Smooth muscle cell (in vitro differentiated cells): ENCODE results near the gene SLC6A9. TPM values are rescaled to one million over a fixed set of nuclear protein-coding genes. Genes with fewer than 3 reads are reported as not detected.

ENCODE experiments used
- DNase-seq: peaks from one replicate; lab custom pipeline; 2025; ENCODE audit not compliant: unreplicated experiment; lab: John Stamatoyannopoulos, UW
- H2AFZ ChIP-seq: fragments of 200-600 bp; sonication (generic); 2 replicates; pipeline ENCODE4 v1.6.0; 2016; ENCODE audit warnings: antibody characterized with exemption, low read depth, mild to moderate bottlenecking
- H3F3A ChIP-seq: fragments of 200-600 bp; sonication (generic); 2 replicates; pipeline ENCODE4 v1.6.0; 2017; ENCODE audit warnings: antibody characterized with exemption, low read depth
- H3K27ac ChIP-seq: fragments of 200-600 bp; sonication (generic); 2 replicates; pipeline ENCODE4 v1.5.1; 2016; ENCODE audit warnings: low read depth, mild to moderate bottlenecking
- H3K27me3 ChIP-seq: fragments of 200-600 bp; sonication (generic); 2 replicates; pipeline ENCODE4 v1.6.1; 2016; ENCODE audit warnings: low read depth, mild to moderate bottlenecking
- H3K36me3 ChIP-seq: fragments of 200-600 bp; sonication (generic); 2 replicates; pipeline ENCODE4 v1.5.1; 2016; ENCODE audit warnings: low read depth
- H3K4me1 ChIP-seq: fragments of 200-600 bp; sonication (generic); 2 replicates; pipeline ENCODE4 v1.5.1; 2016; ENCODE audit warnings: low read depth
- H3K4me2 ChIP-seq: fragments of 200-600 bp; sonication (generic); 2 replicates; pipeline ENCODE4 v1.6.0; 2016; ENCODE audit warnings: mild to moderate bottlenecking
- H3K4me3 ChIP-seq: fragments of 200-600 bp; sonication (generic); 2 replicates; pipeline ENCODE4 v1.5.1; 2016; ENCODE audit warnings: mild to moderate bottlenecking
- H3K79me2 ChIP-seq: fragments of 200-600 bp; sonication (generic); 2 replicates; pipeline ENCODE4 v1.6.0; 2016; ENCODE audit warnings: low read depth, mild to moderate bottlenecking
- H3K9ac ChIP-seq: fragments of 200-600 bp; sonication (generic); 2 replicates; pipeline ENCODE4 v1.6.0; 2016; ENCODE audit warnings: low read depth
- H3K9me3 ChIP-seq: fragments of 200-600 bp; sonication (generic); replicated peaks from 2 replicates; pipeline ENCODE4 v1.5.1; 2016; ENCODE audit warnings: low read depth
- H4K20me1 ChIP-seq: fragments of 200-600 bp; sonication (generic); 2 replicates; pipeline ENCODE4 v1.6.0; 2016; ENCODE audit warnings: low read depth
- WGBS: methylation state at CpG from one replicate; pipeline ENCODE4 v1.1.7; 2016; ENCODE audit warnings: low lambda C conversion rate; 5-methylcytosine and 5-hydroxymethylcytosine counted together
- polyA plus RNA-seq: library from polyadenylated mRNA; unstranded; fragments of >200 nt; fragmentation: Nextera tagmentation; extraction: Ambion mirVana; gene quantifications from 2 replicates; pipeline ENCODE4 v1.2.1, GENCODE V29; 2016
- total RNA-seq: library from RNA; depleted of rRNA; stranded (reverse); fragments of >200 nt; gene quantifications from 2 replicates; pipeline ENCODE4 v1.2.3, GENCODE V29; 2014
- TF ChIP-seq, protein P1 (sequence below): fragments of 200-600 bp; sonication (generic); IDR thresholded peaks from 2 replicates; pipeline ENCODE4 v1.5.1; 2017; ENCODE audit warnings: borderline replicate concordance, mild to moderate bottlenecking, antibody characterized with exemption; ENCODE audit not compliant: insufficient read depth, poor library complexity, severe bottlenecking

Gene SLC6A9
- total and polyA plus RNA-seq, 2 experiments from 2014 or later = 10.2 to 25.8 TPM

DNA sequence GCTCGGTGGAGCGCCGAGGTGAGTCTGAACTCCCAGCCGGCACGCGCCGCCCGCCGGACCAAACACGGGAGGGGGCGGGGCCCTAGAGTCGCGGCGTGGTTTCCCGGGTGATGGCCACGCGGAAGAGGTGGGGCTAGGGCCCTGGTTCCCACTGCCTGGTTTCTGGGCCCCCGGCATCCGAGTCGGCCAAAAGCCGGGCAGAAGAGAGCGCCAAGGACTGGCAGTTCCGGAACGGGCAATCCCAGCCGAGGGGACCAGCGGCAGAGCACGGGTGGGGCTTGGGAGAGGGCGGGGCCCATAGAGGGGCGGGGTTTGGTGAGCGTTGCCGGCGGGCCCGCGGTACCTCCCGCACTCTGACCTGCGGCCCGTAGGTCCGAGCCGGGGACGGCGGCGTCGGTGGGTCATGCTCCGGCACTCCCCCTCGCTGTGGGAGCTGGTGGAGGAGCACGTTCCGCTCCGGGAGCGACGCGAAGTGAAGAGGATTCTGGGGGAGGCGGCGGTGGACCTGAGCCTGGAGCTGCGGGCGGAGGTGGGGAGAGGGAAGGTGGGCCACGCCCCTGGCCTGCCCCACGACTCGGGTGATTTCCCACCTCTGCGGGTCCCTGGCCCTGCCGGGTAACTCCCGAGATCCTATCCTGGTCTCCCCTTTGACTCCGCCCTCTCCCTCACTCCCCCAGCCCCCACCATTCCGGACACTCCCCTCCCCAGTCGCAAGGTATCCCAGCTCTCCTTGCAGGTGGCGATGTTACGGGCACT lies 39.6 kb downstream of the SLC6A9 start, which contains the start of gene CCDC24:
TSS of gene CCDC24 (plus strand) at position 124 of the 756 bp plus-strand sequence. CDS start at position 404, 280 bp downstream.
- peak; percentile 53 for DNase-seq
- H3K79me2 ChIP-seq = no peaks in the 10 kb centered on the region
- H3K36me3 ChIP-seq = no peaks in the 10 kb centered on the region
- H3K4me3 ChIP-seq = peak within 1 kb of the TSS; percentile 51
- H3F3A ChIP-seq = peaks cover 16% of the 10 kb centered on the region
- under 1% methylated on average over 41 of the region's 66 CpGs for WGBS
- H4K20me1 ChIP-seq = no peaks in the 10 kb centered on the region
- H3K4me1 ChIP-seq = peaks cover 10% of the 10 kb centered on the region
- H3K27me3 ChIP-seq = no peaks in the 10 kb centered on the region
- H3K9ac ChIP-seq = peak within 1 kb of the TSS; percentile 57
- TF ChIP-seq, protein P1, sequence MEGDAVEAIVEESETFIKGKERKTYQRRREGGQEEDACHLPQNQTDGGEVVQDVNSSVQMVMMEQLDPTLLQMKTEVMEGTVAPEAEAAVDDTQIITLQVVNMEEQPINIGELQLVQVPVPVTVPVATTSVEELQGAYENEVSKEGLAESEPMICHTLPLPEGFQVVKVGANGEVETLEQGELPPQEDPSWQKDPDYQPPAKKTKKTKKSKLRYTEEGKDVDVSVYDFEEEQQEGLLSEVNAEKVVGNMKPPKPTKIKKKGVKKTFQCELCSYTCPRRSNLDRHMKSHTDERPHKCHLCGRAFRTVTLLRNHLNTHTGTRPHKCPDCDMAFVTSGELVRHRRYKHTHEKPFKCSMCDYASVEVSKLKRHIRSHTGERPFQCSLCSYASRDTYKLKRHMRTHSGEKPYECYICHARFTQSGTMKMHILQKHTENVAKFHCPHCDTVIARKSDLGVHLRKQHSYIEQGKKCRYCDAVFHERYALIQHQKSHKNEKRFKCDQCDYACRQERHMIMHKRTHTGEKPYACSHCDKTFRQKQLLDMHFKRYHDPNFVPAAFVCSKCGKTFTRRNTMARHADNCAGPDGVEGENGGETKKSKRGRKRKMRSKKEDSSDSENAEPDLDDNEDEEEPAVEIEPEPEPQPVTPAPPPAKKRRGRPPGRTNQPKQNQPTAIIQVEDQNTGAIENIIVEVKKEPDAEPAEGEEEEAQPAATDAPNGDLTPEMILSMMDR = no peak
- H3K27ac ChIP-seq = peak within 1 kb of the TSS; percentile 55
- peak within 1 kb of the TSS; percentile 95 for H3K4me2 ChIP-seq
- no peaks in the 10 kb centered on the region for H3K9me3 ChIP-seq
- peak within 1 kb of the TSS; percentile 6 for H2AFZ ChIP-seq

DNA sequence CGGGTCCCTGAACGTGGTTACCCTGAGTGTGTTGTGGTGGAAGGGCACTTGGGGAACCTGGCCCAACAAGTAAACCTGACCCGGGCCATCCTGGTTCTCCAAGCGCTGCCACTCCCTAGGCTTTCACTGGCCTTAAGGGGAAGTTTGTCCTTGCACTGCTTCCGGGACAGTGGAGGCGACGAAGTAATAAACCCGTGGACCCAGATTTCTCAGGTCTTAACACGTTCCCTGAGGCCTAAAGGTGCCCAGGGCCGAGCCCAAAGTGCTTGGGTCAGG lies 40.1 kb downstream of the SLC6A9 start:
- H3F3A ChIP-seq = peaks cover 16% of the 10 kb centered on the region
- TF ChIP-seq, protein P1 = no peak
- H3K9me3 ChIP-seq = no peaks in the 10 kb centered on the region
- no peak for DNase-seq
- no peaks in the 10 kb centered on the region for H4K20me1 ChIP-seq
- H3K27ac ChIP-seq = peak overlapping the region; percentile 55
- H3K27me3 ChIP-seq = no peaks in the 10 kb centered on the region
- no peaks in the 10 kb centered on the region for H3K79me2 ChIP-seq
- H3K4me2 ChIP-seq = peak overlapping the region; percentile 95
- H3K36me3 ChIP-seq = no peaks in the 10 kb centered on the region
- peaks cover 5% of the 10 kb centered on the region for H3K4me1 ChIP-seq
- H3K9ac ChIP-seq = peak overlapping the region; percentile 57
- H2AFZ ChIP-seq = peak overlapping the region; percentile 6
- 3% methylated on average over 10 of the region's 10 CpGs for WGBS
- peak overlapping the region; percentile 51 for H3K4me3 ChIP-seq

DNA sequence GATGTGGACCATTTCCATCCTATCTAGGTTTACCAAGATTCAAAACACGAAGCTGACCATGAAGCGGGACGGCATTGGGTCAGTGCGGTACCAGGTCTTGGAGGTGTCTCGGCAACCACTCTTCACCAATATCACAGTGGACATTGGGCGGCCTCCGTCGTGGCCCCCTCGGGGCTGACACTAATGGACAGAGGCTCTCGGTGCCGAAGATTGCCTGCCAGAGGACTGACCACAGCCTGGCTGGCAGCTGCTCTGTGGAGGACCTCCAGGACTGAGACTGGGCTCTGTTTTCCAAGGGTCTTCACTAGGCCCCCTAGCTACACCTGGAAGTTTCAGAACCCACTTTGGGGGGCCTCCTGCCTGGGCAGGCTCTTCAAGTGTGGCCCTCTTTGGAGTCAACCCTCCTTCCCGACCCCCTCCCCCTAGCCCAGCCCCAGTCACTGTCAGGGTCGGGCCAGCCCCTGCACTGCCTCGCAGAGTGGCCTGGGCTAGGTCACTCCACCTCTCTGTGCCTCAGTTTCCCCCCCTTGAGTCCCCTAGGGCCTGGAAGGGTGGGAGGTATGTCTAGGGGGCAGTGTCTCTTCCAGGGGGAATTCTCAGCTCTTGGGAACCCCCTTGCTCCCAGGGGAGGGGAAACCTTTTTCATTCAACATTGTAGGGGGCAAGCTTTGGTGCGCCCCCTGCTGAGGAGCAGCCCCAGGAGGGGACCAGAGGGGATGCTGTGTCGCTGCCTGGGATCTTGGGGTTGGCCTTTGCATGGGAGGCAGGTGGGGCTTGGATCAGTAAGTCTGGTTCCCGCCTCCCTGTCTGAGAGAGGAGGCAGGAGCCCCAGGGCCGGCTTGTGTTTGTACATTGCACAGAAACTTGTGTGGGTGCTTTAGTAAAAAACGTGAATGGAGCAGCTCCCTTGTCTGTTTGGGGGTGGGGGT lies 40.7 kb downstream of the SLC6A9 start:
- peak overlapping the region; percentile 51 for H3K4me3 ChIP-seq
- H3K27me3 ChIP-seq = no peaks in the 10 kb centered on the region
- peak overlapping the region; percentile 95 for H3K4me2 ChIP-seq
- WGBS = 80% methylated on average over 19 of the region's 19 CpGs
- TF ChIP-seq, protein P1 = no peak
- peaks cover 16% of the 10 kb centered on the region for H3F3A ChIP-seq
- peaks cover 5% of the 10 kb centered on the region for H3K4me1 ChIP-seq
- peaks cover 4% of the 10 kb centered on the region for H4K20me1 ChIP-seq
- H3K36me3 ChIP-seq = no peaks in the 10 kb centered on the region
- H3K9me3 ChIP-seq = no peaks in the 10 kb centered on the region
- H3K9ac ChIP-seq = peak overlapping the region; percentile 57
- DNase-seq = no peak
- no peak overlapping the region for H2AFZ ChIP-seq
- H3K79me2 ChIP-seq = no peaks in the 10 kb centered on the region
- H3K27ac ChIP-seq = peak overlapping the region; percentile 55
